ENCODE results near the gene TTF2.
A peak's percentile ranks its signal among the peaks of the same experiment; 100 is the strongest.

The TTF2 gene

GRCh38 chr1:117059678-117060440 is at the start of gene TTF2:
Gene TTF2, plus strand, starts transcription at chr1:117060326. Its CDS starts 21 bp downstream, at chr1:117060347.
- TF ChIP-seq YY1 (IDR thresholded peaks at IDR 0.05; ENCODE audit: low read depth) = 0 out of 2 replicates have a peak, but pooled peaks have one; percentile 7
- TF ChIP-seq CEBPB (IDR thresholded peaks at IDR 0.05) = no peak; the same call in 1 of the 2 replicates
- TF ChIP-seq RAD21 (IDR thresholded peaks at IDR 0.05; ENCODE audit: low read depth) = no peak
- no peak for TF ChIP-seq EGR1 (IDR thresholded peaks at IDR 0.05)
- TF ChIP-seq FOXM1 (IDR thresholded peaks at IDR 0.05; ENCODE audit: borderline replicate concordance, low read depth) = peak; percentile 98
- no peak for TF ChIP-seq TEAD4 (IDR thresholded peaks at IDR 0.05)
- TF ChIP-seq NFIC (IDR thresholded peaks at IDR 0.05) = no peak
- no peak; the same call in 1 of the 2 replicates for TF ChIP-seq TCF12 (IDR thresholded peaks at IDR 0.05; ENCODE audit: low read depth)
- TF ChIP-seq, protein P1, sequence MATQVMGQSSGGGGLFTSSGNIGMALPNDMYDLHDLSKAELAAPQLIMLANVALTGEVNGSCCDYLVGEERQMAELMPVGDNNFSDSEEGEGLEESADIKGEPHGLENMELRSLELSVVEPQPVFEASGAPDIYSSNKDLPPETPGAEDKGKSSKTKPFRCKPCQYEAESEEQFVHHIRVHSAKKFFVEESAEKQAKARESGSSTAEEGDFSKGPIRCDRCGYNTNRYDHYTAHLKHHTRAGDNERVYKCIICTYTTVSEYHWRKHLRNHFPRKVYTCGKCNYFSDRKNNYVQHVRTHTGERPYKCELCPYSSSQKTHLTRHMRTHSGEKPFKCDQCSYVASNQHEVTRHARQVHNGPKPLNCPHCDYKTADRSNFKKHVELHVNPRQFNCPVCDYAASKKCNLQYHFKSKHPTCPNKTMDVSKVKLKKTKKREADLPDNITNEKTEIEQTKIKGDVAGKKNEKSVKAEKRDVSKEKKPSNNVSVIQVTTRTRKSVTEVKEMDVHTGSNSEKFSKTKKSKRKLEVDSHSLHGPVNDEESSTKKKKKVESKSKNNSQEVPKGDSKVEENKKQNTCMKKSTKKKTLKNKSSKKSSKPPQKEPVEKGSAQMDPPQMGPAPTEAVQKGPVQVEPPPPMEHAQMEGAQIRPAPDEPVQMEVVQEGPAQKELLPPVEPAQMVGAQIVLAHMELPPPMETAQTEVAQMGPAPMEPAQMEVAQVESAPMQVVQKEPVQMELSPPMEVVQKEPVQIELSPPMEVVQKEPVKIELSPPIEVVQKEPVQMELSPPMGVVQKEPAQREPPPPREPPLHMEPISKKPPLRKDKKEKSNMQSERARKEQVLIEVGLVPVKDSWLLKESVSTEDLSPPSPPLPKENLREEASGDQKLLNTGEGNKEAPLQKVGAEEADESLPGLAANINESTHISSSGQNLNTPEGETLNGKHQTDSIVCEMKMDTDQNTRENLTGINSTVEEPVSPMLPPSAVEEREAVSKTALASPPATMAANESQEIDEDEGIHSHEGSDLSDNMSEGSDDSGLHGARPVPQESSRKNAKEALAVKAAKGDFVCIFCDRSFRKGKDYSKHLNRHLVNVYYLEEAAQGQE (IDR thresholded peaks at IDR 0.05; ENCODE audit: low read depth) = no peak
- TF ChIP-seq CREB1 (IDR thresholded peaks at IDR 0.05; ENCODE audit: low read depth) = peak; percentile 50; the same call in 1 of the 2 replicates
- peak; percentile 63 for TF ChIP-seq TAF1 (IDR thresholded peaks at IDR 0.05; ENCODE audit: low read depth)
- no peak for TF ChIP-seq ZBTB7A (IDR thresholded peaks at IDR 0.05; ENCODE audit: low read depth)
- TF ChIP-seq EP300 (IDR thresholded peaks at IDR 0.05; ENCODE audit: borderline replicate concordance) = no peak
- TF ChIP-seq, protein P2, sequence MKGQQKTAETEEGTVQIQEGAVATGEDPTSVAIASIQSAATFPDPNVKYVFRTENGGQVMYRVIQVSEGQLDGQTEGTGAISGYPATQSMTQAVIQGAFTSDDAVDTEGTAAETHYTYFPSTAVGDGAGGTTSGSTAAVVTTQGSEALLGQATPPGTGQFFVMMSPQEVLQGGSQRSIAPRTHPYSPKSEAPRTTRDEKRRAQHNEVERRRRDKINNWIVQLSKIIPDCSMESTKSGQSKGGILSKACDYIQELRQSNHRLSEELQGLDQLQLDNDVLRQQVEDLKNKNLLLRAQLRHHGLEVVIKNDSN (IDR thresholded peaks at IDR 0.05) = no peak
- TF ChIP-seq, protein P3, sequence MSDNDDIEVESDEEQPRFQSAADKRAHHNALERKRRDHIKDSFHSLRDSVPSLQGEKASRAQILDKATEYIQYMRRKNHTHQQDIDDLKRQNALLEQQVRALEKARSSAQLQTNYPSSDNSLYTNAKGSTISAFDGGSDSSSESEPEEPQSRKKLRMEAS (IDR thresholded peaks at IDR 0.05) = peak; percentile 49; the same call in 1 of the 2 replicates

- no peak for TF ChIP-seq FOXM1 (IDR thresholded peaks at IDR 0.05; ENCODE audit: borderline replicate concordance, low read depth)
- peak; percentile 22; the same call in 1 of the 2 replicates for TF ChIP-seq RAD21 (IDR thresholded peaks at IDR 0.05; ENCODE audit: low read depth)
Observed at GRCh38 chr1:117011334-117011733, 48.8 kb upstream of the TTF2 start.

GRCh38 chr1:117013309-117013858 is 46.7 kb upstream of the TTF2 start:
- TF ChIP-seq YY1 (IDR thresholded peaks at IDR 0.05; ENCODE audit: low read depth) = no peak
- TF ChIP-seq NFIC (IDR thresholded peaks at IDR 0.05) = no peak
- TF ChIP-seq RAD21 (IDR thresholded peaks at IDR 0.05; ENCODE audit: low read depth) = no peak
- TF ChIP-seq, protein P2 (IDR thresholded peaks at IDR 0.05) = no peak
- no peak for TF ChIP-seq TEAD4 (IDR thresholded peaks at IDR 0.05)
- TF ChIP-seq, protein P1 (IDR thresholded peaks at IDR 0.05; ENCODE audit: low read depth) = no peak
- no peak for TF ChIP-seq FOXM1 (IDR thresholded peaks at IDR 0.05; ENCODE audit: borderline replicate concordance, low read depth)
- TF ChIP-seq ZBTB7A (IDR thresholded peaks at IDR 0.05; ENCODE audit: low read depth) = no peak
- TF ChIP-seq TCF12 (IDR thresholded peaks at IDR 0.05; ENCODE audit: low read depth) = no peak
- TF ChIP-seq CEBPB (IDR thresholded peaks at IDR 0.05) = no peak
- no peak for TF ChIP-seq CREB1 (IDR thresholded peaks at IDR 0.05; ENCODE audit: low read depth)
- TF ChIP-seq, protein P3 (IDR thresholded peaks at IDR 0.05) = no peak
- TF ChIP-seq TAF1 (IDR thresholded peaks at IDR 0.05; ENCODE audit: low read depth) = no peak

DNA sequence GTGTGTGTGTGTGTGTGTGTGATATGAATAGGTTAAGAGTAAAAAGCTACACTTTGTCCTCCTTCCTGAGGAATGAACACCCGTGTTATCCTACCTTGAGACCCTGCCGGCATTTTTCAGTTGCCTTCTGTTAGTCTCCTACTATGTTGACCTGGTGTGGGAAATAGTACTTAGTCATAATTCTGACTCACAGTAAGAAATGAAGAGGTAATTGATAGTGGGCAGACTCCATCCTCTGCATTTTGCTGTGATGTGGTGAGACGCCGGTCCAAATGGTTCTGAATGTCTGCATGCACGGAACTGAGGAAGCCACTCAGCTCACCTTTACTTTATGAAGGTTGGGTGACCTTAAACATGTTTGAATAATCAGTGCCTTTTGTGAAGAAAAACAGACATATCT is 45.9 kb upstream of the TTF2 start:
- TF ChIP-seq, protein P2 (IDR thresholded peaks at IDR 0.05) = no peak
- no peak for TF ChIP-seq EP300 (IDR thresholded peaks at IDR 0.05; ENCODE audit: borderline replicate concordance)
- TF ChIP-seq CREB1 (IDR thresholded peaks at IDR 0.05; ENCODE audit: low read depth) = no peak
- TF ChIP-seq NFIC (IDR thresholded peaks at IDR 0.05) = no peak

- TF ChIP-seq CEBPB (IDR thresholded peaks at IDR 0.05) (no peak), EP300 (IDR thresholded peaks at IDR 0.05; ENCODE audit: borderline replicate concordance) (no peak), ZBTB7A (IDR thresholded peaks at IDR 0.05; ENCODE audit: low read depth) (no peak), TEAD4 (IDR thresholded peaks at IDR 0.05) (no peak), TAF1 (IDR thresholded peaks at IDR 0.05; ENCODE audit: low read depth) (no peak), FOXM1 (IDR thresholded peaks at IDR 0.05; ENCODE audit: borderline replicate concordance, low read depth) (no peak), RAD21 (IDR thresholded peaks at IDR 0.05; ENCODE audit: low read depth) (no peak)
- TF ChIP-seq, protein P1 (IDR thresholded peaks at IDR 0.05; ENCODE audit: low read depth) = no peak
- TF ChIP-seq, protein P2 (IDR thresholded peaks at IDR 0.05) = no peak
Observed at GRCh38 chr1:117015724-117016123, 44.4 kb upstream of the TTF2 start.
